Measurements from ENCODE around the gene C16orf78. TPM values are rescaled to one million over a fixed set of nuclear protein-coding genes. Genes with fewer than 3 reads are reported as not detected.
"Not testable (repeated sequence)": the region's sequence is repeated elsewhere in the genome, so short reads cannot be mapped to it uniquely, and the experiment has no call there.

Gene C16orf78
- total RNA-seq, 1 donor from 2014 or later = not detected

DNA sequence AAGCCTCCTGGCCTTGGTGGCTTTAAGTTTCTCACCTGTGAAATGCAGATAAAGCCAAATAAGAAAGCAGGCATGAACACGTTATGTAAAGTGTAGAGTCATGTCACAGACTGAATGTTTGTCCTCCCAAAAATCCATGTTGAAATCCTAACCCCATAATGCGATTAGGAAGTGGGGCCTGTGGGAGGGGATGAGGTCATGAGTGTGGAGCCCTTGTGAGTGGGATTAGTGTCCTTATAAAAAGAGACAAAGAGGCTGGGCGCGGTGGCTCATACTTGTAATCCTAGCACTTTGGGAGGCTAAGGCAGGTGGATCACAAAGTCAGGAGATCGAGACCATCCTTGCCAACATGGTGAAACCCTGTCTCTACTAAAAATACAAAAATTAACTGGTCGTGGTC lies 19.5 kb upstream of the C16orf78 start:
- no peaks in the 10 kb centered on the region for H3K4me1 Mint-ChIP-seq
- peaks cover 86% of the 10 kb centered on the region for H3K27me3 Mint-ChIP-seq (ENCODE audit: low read depth)
- no peak overlapping the region for H3K27ac Mint-ChIP-seq (ENCODE audit: unreplicated experiment)
- no peak for TF ChIP-seq CTCF (conservative IDR thresholded peaks at IDR 0.05)
- DNase-seq (ENCODE audit: low read depth, low spot score) = no peak
- no peak overlapping the region for H3K4me3 Mint-ChIP-seq
- no peaks in the 10 kb centered on the region for H3K36me3 Mint-ChIP-seq (ENCODE audit: low read depth)
- H3K9me3 Mint-ChIP-seq = no peaks in the 10 kb centered on the region

- H3K4me3 Mint-ChIP-seq = no peak overlapping the region
- no peaks in the 10 kb centered on the region for H3K4me1 Mint-ChIP-seq
- H3K36me3 Mint-ChIP-seq (ENCODE audit: low read depth) = no peaks in the 10 kb centered on the region
- no peak for TF ChIP-seq CTCF (conservative IDR thresholded peaks at IDR 0.05)
- H3K27me3 Mint-ChIP-seq (ENCODE audit: low read depth) = peaks cover 87% of the 10 kb centered on the region
- H3K9me3 Mint-ChIP-seq = no peaks in the 10 kb centered on the region
- H3K27ac Mint-ChIP-seq (ENCODE audit: unreplicated experiment) = no peak overlapping the region
- no peak for DNase-seq (ENCODE audit: low read depth, low spot score)
Measured at GRCh38 chr16:49354991-49355390, 18.6 kb upstream of the C16orf78 start.

DNA sequence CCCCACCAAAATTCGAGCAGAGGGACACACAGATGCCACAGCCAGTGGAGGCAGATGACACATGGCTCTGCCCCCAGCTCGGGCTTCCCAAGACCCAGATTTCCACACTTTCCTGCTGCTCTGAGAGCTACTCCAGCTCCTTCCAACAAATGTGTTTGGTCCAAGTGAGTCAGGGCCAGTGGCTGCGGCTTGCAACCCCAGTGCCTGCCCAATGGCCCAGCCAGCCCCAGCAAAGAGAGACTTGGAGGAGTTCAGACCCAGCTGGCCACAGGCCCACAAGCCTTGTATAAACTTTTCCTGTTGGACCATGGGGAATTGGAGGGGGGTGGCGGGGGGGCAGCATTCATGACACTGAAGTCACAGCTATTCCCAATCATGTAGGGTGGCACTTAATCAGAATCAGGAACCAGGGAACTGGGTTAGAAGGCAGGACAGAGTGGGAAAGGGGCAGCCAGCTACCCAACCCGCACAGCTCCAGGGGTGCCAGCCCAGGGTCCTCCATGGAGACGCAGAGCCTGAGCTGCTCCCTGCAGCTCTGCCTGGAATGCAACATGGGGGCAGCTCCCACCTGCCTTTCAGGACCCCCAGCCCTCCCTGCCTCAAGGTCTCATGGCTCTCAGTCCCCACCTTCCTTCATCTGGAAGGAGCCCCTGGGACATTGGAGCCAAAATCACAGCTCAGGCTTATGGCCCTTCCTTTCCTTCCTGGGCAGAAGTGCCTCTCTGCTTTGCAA lies 17.5 kb upstream of the C16orf78 start:
- no peaks in the 10 kb centered on the region for H3K9me3 Mint-ChIP-seq
- H3K27me3 Mint-ChIP-seq (ENCODE audit: low read depth) = peaks cover 76% of the 10 kb centered on the region
- TF ChIP-seq CTCF (conservative IDR thresholded peaks at IDR 0.05) = no peak
- no peaks in the 10 kb centered on the region for H3K36me3 Mint-ChIP-seq (ENCODE audit: low read depth)
- no peak for DNase-seq (ENCODE audit: low read depth, low spot score)
- no peaks in the 10 kb centered on the region for H3K4me1 Mint-ChIP-seq
- no peak overlapping the region for H3K27ac Mint-ChIP-seq (ENCODE audit: unreplicated experiment)
- no peak overlapping the region for H3K4me3 Mint-ChIP-seq

GRCh38 chr16:49356728-49357488 lies 16.7 kb upstream of the C16orf78 start:
- Mint-ChIP-seq H3K4me3 (no peak overlapping the region), H3K36me3 (ENCODE audit: low read depth) (no peaks in the 10 kb centered on the region), H3K27ac (ENCODE audit: unreplicated experiment) (no peak overlapping the region), H3K4me1 (no peaks in the 10 kb centered on the region), H3K27me3 (ENCODE audit: low read depth) (peaks cover 69% of the 10 kb centered on the region), H3K9me3 (no peaks in the 10 kb centered on the region)
- no peak for TF ChIP-seq CTCF (conservative IDR thresholded peaks at IDR 0.05)
- DNase-seq (ENCODE audit: low read depth, low spot score) = no peak

DNA sequence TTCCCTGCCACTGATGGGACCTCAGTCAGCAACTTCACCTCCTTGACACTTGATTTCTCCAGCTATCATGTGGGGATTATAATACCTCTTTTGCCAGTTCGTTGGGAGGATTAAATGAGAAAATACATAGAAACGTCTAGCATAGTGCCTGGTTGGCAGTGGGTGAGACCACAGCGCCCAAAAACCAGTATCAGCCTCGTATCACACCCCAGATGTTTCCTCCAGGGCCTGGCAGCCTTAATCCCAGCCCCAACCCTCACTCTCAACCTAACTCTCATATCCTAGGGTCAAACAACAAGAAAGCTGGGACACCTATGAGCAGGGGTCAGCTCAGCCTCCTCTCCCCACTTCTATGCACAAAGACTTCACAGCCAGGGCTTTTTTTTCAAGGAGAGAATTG lies 14.0 kb upstream of the C16orf78 start:
- TF ChIP-seq CTCF (conservative IDR thresholded peaks at IDR 0.05) = no peak
- no peak overlapping the region for H3K27ac Mint-ChIP-seq (ENCODE audit: unreplicated experiment)
- H3K9me3 Mint-ChIP-seq = no peaks in the 10 kb centered on the region
- no peak overlapping the region for H3K4me3 Mint-ChIP-seq
- no peaks in the 10 kb centered on the region for H3K4me1 Mint-ChIP-seq
- DNase-seq (ENCODE audit: low read depth, low spot score) = no peak
- H3K27me3 Mint-ChIP-seq (ENCODE audit: low read depth) = peaks cover 55% of the 10 kb centered on the region
- no peaks in the 10 kb centered on the region for H3K36me3 Mint-ChIP-seq (ENCODE audit: low read depth)

DNA sequence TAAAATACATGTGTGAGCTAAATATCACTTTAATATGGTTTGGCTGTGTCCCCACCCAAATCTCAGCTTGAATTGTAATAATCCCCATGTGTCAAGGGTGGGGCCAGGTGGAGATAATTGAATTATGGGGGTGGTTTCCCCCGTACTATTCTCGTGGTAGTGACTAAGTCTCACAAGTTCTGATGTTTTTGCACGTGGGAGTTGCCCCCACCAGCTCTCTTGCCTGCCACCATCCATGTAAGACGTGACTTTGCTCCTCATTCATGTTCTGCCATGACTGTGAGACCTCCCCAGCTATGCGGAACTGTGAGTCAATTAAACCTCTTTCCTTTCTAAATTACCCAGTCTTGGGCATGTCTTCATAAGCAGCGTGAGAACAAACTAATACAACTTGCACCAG lies 11.9 kb upstream of the C16orf78 start:
- not testable (repeated sequence) for H3K4me1 Mint-ChIP-seq; DNase-seq (ENCODE audit: low read depth, low spot score); H3K9me3 Mint-ChIP-seq; H3K4me3 Mint-ChIP-seq; H3K27ac Mint-ChIP-seq (ENCODE audit: unreplicated experiment); H3K36me3 Mint-ChIP-seq (ENCODE audit: low read depth)
- H3K27me3 Mint-ChIP-seq (ENCODE audit: low read depth) = peaks cover 44% of the 10 kb centered on the region
